GM12875 (cell line): ENCODE measurements around the gene GIPR.
"Not testable (repeated sequence)": the region's sequence is repeated elsewhere in the genome, so short reads cannot be mapped to it uniquely, and the experiment has no call there.

Source experiments
- H3K4me3 ChIP-seq: one replicate; pipeline ENCODE4 v1.5.1; 2011; ENCODE audit warnings: low read depth, low read length, control low read depth
- CTCF ChIP-seq: IDR thresholded peaks from 2 replicates; pipeline ENCODE4 v1.5.1; 2011; ENCODE audit warnings: low read depth, mild to moderate bottlenecking, control low read depth, inconsistent platforms, low read length, moderate library complexity, borderline replicate concordance; ENCODE audit not compliant: insufficient read depth

The GIPR gene

GRCh38 chr19:45667620-45668341 is at the start of gene GIPR:
GIPR (plus strand) TSS chr19:45668221; CDS start chr19:45669521, 1,300 bp downstream.
- peak within 1 kb of the TSS; percentile 82 for H3K4me3 ChIP-seq
- TF ChIP-seq CTCF: no peak

GRCh38 chr19:45621389-45621788 is 46.6 kb upstream of the GIPR start:
- no peak for TF ChIP-seq CTCF
- H3K4me3 ChIP-seq: no peak overlapping the region

- TF ChIP-seq CTCF: no peak
- no peak overlapping the region for H3K4me3 ChIP-seq
Observed at GRCh38 chr19:45621976-45622503, 46.0 kb upstream of the GIPR start.

GRCh38 chr19:45623984-45624383 is 44.0 kb upstream of the GIPR start:
- H3K4me3 ChIP-seq: no peak overlapping the region
- no peak for TF ChIP-seq CTCF

GRCh38 chr19:45628219-45628618 is 39.8 kb upstream of the GIPR start:
- not testable (repeated sequence) for H3K4me3 ChIP-seq

GRCh38 chr19:45629704-45630103 is 38.3 kb upstream of the GIPR start:
- H3K4me3 ChIP-seq: no peak overlapping the region
- TF ChIP-seq CTCF: no peak

- no peak overlapping the region for H3K4me3 ChIP-seq
- no peak for TF ChIP-seq CTCF
Observed at GRCh38 chr19:45630463-45630862, 37.6 kb upstream of the GIPR start.
